HEK293T (cell line): ENCODE data around the gene BICC1.

ENCODE experiments used
- CTBP1 ChIP-seq: fragments of 450-650 bp; IDR thresholded peaks from 2 replicates; pipeline ENCODE4 v1.6.1; 2016; ENCODE audit warnings: borderline replicate concordance
- ELF4 ChIP-seq: fragments of 450-650 bp; IDR thresholded peaks from 2 replicates; pipeline ENCODE4 v1.6.1; 2017; ENCODE audit warnings: antibody characterized with exemption
- FOXM1 ChIP-seq: fragments of 450-650 bp; IDR thresholded peaks from 2 replicates; pipeline ENCODE4 v1.6.1; 2017; ENCODE audit warnings: mild to moderate bottlenecking, borderline replicate concordance
- SP1 ChIP-seq: fragments of 450-650 bp; IDR thresholded peaks from 2 replicates; pipeline ENCODE4 v1.6.1; 2017

- TF ChIP-seq CTBP1 (no peak), SP1 (no peak), FOXM1 (no peak), ELF4 (no peak)
Measured at GRCh38 chr10:58641708-58642107, 129.0 kb downstream of the BICC1 start.
